ENCODE results near the gene FER.

- TF ChIP-seq PRDM1 (tag by site-specific recombination; IDR thresholded peaks at IDR 0.05) (no peak), ZNF18 (tag by site-specific recombination; IDR thresholded peaks at IDR 0.05) (no peak), CTCF (tag by site-specific recombination; IDR thresholded peaks at IDR 0.05) (no peak), ZNF654 (tag by site-specific recombination; IDR thresholded peaks at IDR 0.05; ENCODE audit: low read depth) (no peak), ZNF266 (tag by site-specific recombination; IDR thresholded peaks at IDR 0.05; ENCODE audit: low read depth) (no peak), ZNF112 (tag by site-specific recombination; IDR thresholded peaks at IDR 0.05) (no peak), BCL11B (tag by site-specific recombination; IDR thresholded peaks at IDR 0.05; ENCODE audit: low read depth) (no peak), ZNF239 (tag by site-specific recombination; IDR thresholded peaks at IDR 0.05) (no peak), BCL11A (tag by site-specific recombination; IDR thresholded peaks at IDR 0.05; ENCODE audit: low read depth) (no peak), ZNF449 (tag by site-specific recombination; IDR thresholded peaks at IDR 0.05) (no peak)
- TF ChIP-seq, protein P1, sequence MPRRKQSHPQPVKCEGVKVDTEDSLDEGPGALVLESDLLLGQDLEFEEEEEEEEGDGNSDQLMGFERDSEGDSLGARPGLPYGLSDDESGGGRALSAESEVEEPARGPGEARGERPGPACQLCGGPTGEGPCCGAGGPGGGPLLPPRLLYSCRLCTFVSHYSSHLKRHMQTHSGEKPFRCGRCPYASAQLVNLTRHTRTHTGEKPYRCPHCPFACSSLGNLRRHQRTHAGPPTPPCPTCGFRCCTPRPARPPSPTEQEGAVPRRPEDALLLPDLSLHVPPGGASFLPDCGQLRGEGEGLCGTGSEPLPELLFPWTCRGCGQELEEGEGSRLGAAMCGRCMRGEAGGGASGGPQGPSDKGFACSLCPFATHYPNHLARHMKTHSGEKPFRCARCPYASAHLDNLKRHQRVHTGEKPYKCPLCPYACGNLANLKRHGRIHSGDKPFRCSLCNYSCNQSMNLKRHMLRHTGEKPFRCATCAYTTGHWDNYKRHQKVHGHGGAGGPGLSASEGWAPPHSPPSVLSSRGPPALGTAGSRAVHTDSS (tag by site-specific recombination; IDR thresholded peaks at IDR 0.05): no peak
- TF ChIP-seq, protein P2, sequence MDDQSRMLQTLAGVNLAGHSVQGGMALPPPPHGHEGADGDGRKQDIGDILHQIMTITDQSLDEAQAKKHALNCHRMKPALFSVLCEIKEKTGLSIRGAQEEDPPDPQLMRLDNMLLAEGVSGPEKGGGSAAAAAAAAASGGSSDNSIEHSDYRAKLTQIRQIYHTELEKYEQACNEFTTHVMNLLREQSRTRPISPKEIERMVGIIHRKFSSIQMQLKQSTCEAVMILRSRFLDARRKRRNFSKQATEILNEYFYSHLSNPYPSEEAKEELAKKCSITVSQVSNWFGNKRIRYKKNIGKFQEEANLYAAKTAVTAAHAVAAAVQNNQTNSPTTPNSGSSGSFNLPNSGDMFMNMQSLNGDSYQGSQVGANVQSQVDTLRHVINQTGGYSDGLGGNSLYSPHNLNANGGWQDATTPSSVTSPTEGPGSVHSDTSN (CRISPR knock-in tag; IDR thresholded peaks at IDR 0.05): no peak
These were observed 494.8 kb downstream of the FER start for GRCh38 chr5:109242518-109242917.
